GM23338 (cell line): ENCODE results near the gene FHIT.

ENCODE experiments used
- CTCF ChIP-seq, 2 experiments: fragments of 200-600 bp in 1 of 2; sonication (generic) in 1 of 2; conservative IDR thresholded peaks; 2 replicates each; pipeline versions ENCODE4 v1.5.1 to v1.6.1; 2016 to 2017; ENCODE audit warnings: antibody characterized with exemption in 2 of 2, low read depth in 2 of 2, mild to moderate bottlenecking in 2 of 2, moderate library complexity in 1 of 2
- EZH2 ChIP-seq: fragments of 200-600 bp; sonication (generic); IDR thresholded peaks from one replicate; pipeline ENCODE4 v1.8.0; 2017; ENCODE audit warnings: antibody characterized with exemption, mild to moderate bottlenecking, low read depth; ENCODE audit not compliant: unreplicated experiment
- EZH2phosphoT487 ChIP-seq: fragments of 200-600 bp; sonication (generic); IDR thresholded peaks from one replicate; pipeline ENCODE4 v1.8.1; 2018; ENCODE audit warnings: antibody characterized with exemption; ENCODE audit not compliant: unreplicated experiment
- POLR2AphosphoS5 ChIP-seq: IDR thresholded peaks from 2 replicates; pipeline ENCODE4 v1.6.1; 2016; ENCODE audit warnings: antibody characterized with exemption, low read depth

DNA sequence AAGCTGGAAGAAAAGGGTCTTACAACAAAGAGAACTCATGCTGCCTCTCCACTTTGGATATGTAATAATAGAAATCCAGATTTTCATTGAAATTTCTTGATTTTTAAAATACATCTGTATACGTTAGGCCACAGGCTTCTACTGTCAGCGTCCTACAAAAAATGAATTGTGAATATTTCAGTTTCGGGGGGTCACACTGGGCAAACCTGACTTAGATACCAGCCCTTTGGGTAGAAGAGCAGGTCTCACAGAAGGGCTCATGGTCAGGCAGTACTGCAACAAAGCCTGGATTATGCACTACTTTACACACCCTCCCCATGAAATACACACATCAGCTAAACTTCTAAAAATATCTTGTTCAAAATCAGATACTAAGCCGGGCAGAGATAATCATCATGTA lies 294.5 kb downstream of the FHIT start:
- TF ChIP-seq CTCF (conservative IDR thresholded peaks at IDR 0.05; ENCODE audit: low read depth in 2 of 2) (no peak), EZH2 (no peak), POLR2AphosphoS5 (no peak), EZH2phosphoT487 (no peak)
